Measurements from ENCODE around the gene TMEM8B. TPM values are rescaled to one million over a fixed set of nuclear protein-coding genes. Genes with fewer than 3 reads are reported as not detected.

The TMEM8B gene
- total and polyA plus RNA-seq, 2 of the 8 experiments (the other 6 are each of a cell fraction or from before 2014, with no cell fraction given): 7.5 to 10.4 TPM

DNA sequence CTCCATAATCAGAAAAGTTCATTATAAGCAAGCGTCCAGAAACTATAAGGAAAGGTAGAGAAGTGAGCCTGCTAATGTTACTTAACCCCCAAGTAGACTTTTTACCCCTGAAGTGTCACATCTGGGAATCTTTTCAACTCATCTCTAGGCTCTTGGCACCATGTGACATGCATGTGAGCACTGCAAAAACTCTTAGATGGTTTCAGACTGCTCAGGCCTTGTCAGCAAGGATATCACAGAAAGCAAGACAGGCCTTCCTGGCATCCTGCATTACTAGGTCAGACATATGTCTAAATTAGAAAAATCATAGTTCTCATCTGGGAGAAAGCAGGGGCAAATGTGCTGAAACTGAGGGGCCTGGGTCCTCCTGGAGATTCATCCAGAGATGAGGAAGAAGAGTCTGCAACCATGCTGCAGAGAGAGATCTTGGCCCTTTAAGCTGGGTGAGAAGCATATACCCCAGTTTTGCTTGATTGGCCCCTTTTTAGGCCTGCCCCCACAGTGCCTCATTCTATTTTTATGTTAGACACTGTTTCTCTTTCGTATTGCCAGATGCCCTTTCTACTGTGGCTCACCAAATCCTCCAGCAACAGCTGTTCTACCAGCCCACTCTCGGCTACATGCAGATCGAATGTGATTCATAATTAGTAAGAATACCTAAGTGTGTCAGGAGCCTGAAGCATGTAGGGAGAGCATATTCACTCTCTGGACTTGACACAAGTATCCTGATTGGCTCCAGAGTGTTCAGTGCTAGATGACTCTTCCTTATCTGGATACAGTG, 19.0 kb downstream of the TMEM8B start:
- no peak overlapping the region for H2BK120ac ChIP-seq (replicated peaks; ENCODE audit: low read depth, low read length)
- H3K23me2 ChIP-seq (ENCODE audit: low read depth, low read length): peaks cover 15% of the 10 kb centered on the region
- no peak for DNase-seq (ENCODE audit: low read depth in 1 of 2, low spot score in 2 of 2)
- no peaks in the 10 kb centered on the region for H3K9me3 ChIP-seq (ENCODE audit: insufficient read depth in 2 of 2, low read depth in 1 of 2, low read length in 1 of 2)
- H3K79me1 ChIP-seq (ENCODE audit: low read depth, low read length): no peaks in the 10 kb centered on the region; the same call in 1 of the 2 replicates
- WGBS, 2 experiments (ENCODE audit: extremely low coverage in 1 of 2, insufficient coverage in 1 of 2, insufficient read length in 1 of 2, insufficient replicate concordance in 2 of 2, low coverage in 1 of 2, low lambda C conversion rate in 2 of 2, missing lambda C conversion rate in 1 of 2): 96% methylated on average over 4 of the region's 4 CpGs; no CpG with 5 or more reads in 1 of the 2 experiments
- H2AK5ac ChIP-seq (ENCODE audit: low read depth, low read length): no peak overlapping the region
- peaks cover 0 to 12% (median 9%) of the 10 kb centered on the region in 4 experiments; a peak in 6 of 7 replicates for H3K27me3 ChIP-seq (replicated peaks in 1 of 4; ENCODE audit: control insufficient read depth in 3 of 4, extremely low read depth in 1 of 4, insufficient read depth in 3 of 4, low read length in 3 of 4)
- no peak overlapping the region for H2BK5ac ChIP-seq (ENCODE audit: low read depth, low read length)
- H4K8ac ChIP-seq (ENCODE audit: extremely low read depth, insufficient read depth, low read length): no peak overlapping the region
- CTCF ChIA-PET (ENCODE audit: partially characterized antibody): interaction anchor here (1.2 to 16.5 kb wide), 4 partner anchors 13 to 58 kb away, joined by 4 to 172 read pairs (median 26); partner anchors contain the start of genes FAM221B and TMEM8B
- no peaks in the 10 kb centered on the region for H4K20me1 ChIP-seq (replicated peaks in 1 of 2; ENCODE audit: control insufficient read depth in 1 of 2, insufficient read depth in 2 of 2, low read length in 2 of 2)
- H2BK20ac ChIP-seq (ENCODE audit: low read length): no peak overlapping the region
- no peaks in the 10 kb centered on the region for H3K79me2 ChIP-seq (ENCODE audit: control insufficient read depth in 1 of 2, insufficient read depth in 2 of 2, low read length in 2 of 2)
- no peak overlapping the region for H3K14ac ChIP-seq (ENCODE audit: insufficient read length)
- TF ChIP-seq KDM4A (IDR thresholded peaks at IDR 0.05; ENCODE audit: low read depth, low read length, severe bottlenecking): no peak
- TF ChIP-seq USF2 (IDR thresholded peaks at IDR 0.05; ENCODE audit: low read length): no peak
- TF ChIP-seq, protein P1, sequence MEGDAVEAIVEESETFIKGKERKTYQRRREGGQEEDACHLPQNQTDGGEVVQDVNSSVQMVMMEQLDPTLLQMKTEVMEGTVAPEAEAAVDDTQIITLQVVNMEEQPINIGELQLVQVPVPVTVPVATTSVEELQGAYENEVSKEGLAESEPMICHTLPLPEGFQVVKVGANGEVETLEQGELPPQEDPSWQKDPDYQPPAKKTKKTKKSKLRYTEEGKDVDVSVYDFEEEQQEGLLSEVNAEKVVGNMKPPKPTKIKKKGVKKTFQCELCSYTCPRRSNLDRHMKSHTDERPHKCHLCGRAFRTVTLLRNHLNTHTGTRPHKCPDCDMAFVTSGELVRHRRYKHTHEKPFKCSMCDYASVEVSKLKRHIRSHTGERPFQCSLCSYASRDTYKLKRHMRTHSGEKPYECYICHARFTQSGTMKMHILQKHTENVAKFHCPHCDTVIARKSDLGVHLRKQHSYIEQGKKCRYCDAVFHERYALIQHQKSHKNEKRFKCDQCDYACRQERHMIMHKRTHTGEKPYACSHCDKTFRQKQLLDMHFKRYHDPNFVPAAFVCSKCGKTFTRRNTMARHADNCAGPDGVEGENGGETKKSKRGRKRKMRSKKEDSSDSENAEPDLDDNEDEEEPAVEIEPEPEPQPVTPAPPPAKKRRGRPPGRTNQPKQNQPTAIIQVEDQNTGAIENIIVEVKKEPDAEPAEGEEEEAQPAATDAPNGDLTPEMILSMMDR (IDR thresholded peaks at IDR 0.05; ENCODE audit: control extremely low read depth in 1 of 3, insufficient read depth in 1 of 3, low read depth in 1 of 3, low read length in 3 of 3): no peak
- TF ChIP-seq, protein P2, sequence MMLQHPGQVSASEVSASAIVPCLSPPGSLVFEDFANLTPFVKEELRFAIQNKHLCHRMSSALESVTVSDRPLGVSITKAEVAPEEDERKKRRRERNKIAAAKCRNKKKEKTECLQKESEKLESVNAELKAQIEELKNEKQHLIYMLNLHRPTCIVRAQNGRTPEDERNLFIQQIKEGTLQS (IDR thresholded peaks at IDR 0.05; ENCODE audit: insufficient read depth, low read depth, low read length): no peak
- TF ChIP-seq POLR2A (IDR thresholded peaks at IDR 0.05; ENCODE audit: control extremely low read depth in 1 of 2, low read depth in 2 of 2, low read length in 2 of 2): no peak
- no peak for TF ChIP-seq SP4 (IDR thresholded peaks at IDR 0.05; ENCODE audit: low read length)
- H3K18ac ChIP-seq (ENCODE audit: extremely low read depth, low read length): no peak overlapping the region
- H4K5ac ChIP-seq (ENCODE audit: insufficient read length, low read depth, low read length): no peak overlapping the region
- no peak overlapping the region for H3K27ac ChIP-seq (ENCODE audit: low read depth, low read length)
- FAIRE-seq: no peak
- H3K4ac ChIP-seq (replicated peaks; ENCODE audit: insufficient read length, low read depth, low read length): no peak overlapping the region
- POLR2A ChIA-PET (ENCODE audit: partially characterized antibody): interaction anchor here (1.6 to 5.9 kb wide), 3 partner anchors 9 to 14 kb away, joined by 4 to 43 read pairs (median 18); no protein-coding TSS in a partner anchor
- H3K23ac ChIP-seq (ENCODE audit: insufficient read length): no peak overlapping the region
- peaks cover 0 to 5% (median 0%) of the 10 kb centered on the region in 4 experiments; a peak in 1 of 8 replicates for H3K36me3 ChIP-seq (ENCODE audit: control insufficient read depth in 2 of 4, insufficient read depth in 4 of 4, low read length in 3 of 4)
- H2BK15ac ChIP-seq (ENCODE audit: low read length): no peak overlapping the region
- no peak overlapping the region for H3K56ac ChIP-seq (replicated peaks; ENCODE audit: insufficient read length, low read depth, low read length)
- no peak overlapping the region for H4K91ac ChIP-seq (replicated peaks; ENCODE audit: insufficient read length, low read length)
- H3K4me2 ChIP-seq (ENCODE audit: insufficient read depth in 1 of 2, low read depth in 2 of 2, low read length in 2 of 2): no peak overlapping the region; a peak in 1 of 4 replicates
- H2BK12ac ChIP-seq (ENCODE audit: low read depth, low read length): no peak overlapping the region
- no peak overlapping the region for H2AFZ ChIP-seq (ENCODE audit: low read length)
- no peak overlapping the region for H3K4me3 ChIP-seq (ENCODE audit: extremely low read depth in 1 of 4, insufficient read depth in 2 of 4, low read depth in 3 of 4, low read length in 4 of 4)
- H3K9ac ChIP-seq (replicated peaks in 1 of 4; ENCODE audit: extremely low read depth in 1 of 4, low read depth in 3 of 4, low read length in 3 of 4): no peak overlapping the region
- H3K4me1 ChIP-seq (replicated peaks in 1 of 4; ENCODE audit: control insufficient read depth in 3 of 4, insufficient read depth in 4 of 4, low read length in 3 of 4): peaks cover 10 to 22% (median 14%) of the 10 kb centered on the region in 4 experiments
